ENCODE data around the gene SSU72.
"Not testable (repeated sequence)": the region's sequence is repeated elsewhere in the genome, so short reads cannot be mapped to it uniquely, and the experiment has no call there.

Gene SSU72

DNA sequence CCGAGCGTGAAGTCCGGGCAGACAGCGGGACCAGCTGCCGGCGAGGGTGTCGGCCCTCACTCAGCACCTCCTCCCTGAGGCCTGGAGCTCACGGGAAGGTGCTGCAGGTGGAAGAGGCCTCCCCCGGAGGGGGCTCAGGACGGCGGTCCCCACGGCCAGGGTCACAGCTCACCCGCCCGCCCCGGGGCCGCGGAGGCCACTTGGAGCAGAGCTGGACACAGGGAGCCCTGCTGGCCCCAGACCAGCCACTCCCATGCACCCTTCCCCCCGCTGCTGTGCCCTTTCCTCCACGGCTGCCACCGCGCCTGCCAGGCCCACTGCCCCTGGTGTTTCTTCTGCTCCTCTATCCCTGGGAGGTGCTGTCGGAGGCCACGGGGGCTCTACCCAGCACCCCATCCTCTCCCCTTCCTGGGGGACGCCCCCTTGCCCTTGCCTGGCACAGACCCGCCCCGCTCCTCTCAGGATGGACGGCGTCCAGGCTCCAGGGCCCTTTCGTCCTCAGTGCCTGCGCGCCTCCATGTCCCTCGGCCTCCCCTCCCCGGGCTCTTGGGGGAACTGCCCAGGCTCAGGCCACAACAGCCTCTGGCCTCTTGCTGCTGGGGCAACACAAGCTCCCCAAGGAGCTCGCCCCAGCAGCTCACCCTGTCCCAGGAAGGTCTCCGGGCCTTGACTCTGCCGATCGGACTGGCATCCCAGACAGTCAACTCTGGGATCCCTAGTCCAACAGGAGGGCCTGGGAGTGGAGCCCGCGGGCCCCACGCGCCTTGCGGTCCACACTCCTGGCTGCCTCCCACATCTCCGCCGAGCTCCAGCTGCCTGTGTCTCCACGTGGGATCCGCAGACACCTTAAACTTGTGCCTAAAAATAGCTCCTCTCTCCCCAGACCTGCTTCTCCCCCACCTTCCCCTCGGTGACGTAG is 38.4 kb downstream of the SSU72 start:
- Histone ChIP-seq H3K9ac (no peak overlapping the region), H3K27ac (no peak overlapping the region), H3K4me1 (peaks cover 0 to 26% (median 15%) of the 10 kb centered on the region in 10 experiments; a peak in 16 of 20 replicates), H4K20me1 (peaks cover 7 to 78% (median 40%) of the 10 kb centered on the region in 11 experiments; a peak in 21 of 22 replicates), H3K4me3 (no peak overlapping the region), H3K9me3 (replicated peaks in 1 of 11) (peaks cover 6 to 11% (median 8%) of the 10 kb centered on the region in 11 experiments; a peak in 19 of 22 replicates), H3K27me3 (peaks cover 19 to 33% (median 28%) of the 10 kb centered on the region in 11 experiments), H3K4me2 (no peak overlapping the region), H3K36me3 (peaks cover 6 to 25% (median 10%) of the 10 kb centered on the region in 11 experiments; a peak in 21 of 22 replicates)
- no peak for TF ChIP-seq Cebpa-rat (IDR thresholded peaks at IDR 0.05)

DNA sequence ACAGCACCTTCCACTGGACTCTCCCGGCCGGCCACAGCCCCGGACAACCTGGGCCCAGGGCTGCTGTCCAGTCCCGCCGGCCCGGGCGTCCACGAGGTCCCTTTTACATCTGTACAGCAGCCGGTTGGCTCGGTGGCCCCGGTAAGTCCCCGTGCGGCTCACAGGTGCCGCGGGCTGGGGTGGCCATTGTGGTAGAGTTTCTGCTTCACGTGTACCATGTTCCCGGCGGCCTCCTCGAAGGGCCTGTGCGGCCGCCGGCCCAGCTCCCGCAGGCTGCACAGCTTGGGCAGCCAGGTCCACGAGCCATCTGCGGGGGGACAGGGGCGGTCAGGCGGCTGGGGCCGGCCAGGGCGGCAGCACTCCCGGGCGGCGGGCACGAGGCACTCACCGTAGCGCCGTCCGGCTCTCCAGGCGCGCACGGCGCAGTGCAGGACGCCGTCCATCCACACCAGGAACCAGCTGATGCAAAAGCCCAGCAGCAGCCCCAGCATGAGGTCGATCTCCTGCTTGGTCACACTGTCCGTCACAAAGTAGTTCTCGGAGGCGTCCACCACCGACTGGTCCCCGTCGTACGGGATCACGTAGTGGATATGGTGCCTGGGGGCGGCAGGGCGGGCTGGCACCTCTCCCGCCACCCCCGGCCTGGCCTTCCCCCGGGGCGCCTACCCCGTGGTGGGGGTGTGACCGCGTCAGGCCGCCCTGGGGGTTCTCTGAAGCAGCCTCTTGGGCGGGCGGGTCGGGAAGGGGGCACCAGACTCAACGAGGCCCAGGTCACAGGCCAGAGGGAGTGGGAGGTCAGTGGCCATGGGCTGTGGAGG is 39.3 kb downstream of the SSU72 start:
- Histone ChIP-seq H3K9ac (no peak overlapping the region), H3K27ac (no peak overlapping the region), H3K4me3 (no peak overlapping the region), H3K27me3 (peaks cover 11 to 24% (median 20%) of the 10 kb centered on the region in 11 experiments), H3K4me2 (no peak overlapping the region), H3K4me1 (peaks cover 0 to 19% (median 13%) of the 10 kb centered on the region in 10 experiments; a peak in 14 of 20 replicates), H3K9me3 (replicated peaks in 1 of 11) (peaks cover 12 to 17% (median 14%) of the 10 kb centered on the region in 11 experiments; a peak in 20 of 22 replicates), H4K20me1 (peaks cover 0 to 70% (median 33%) of the 10 kb centered on the region in 11 experiments; a peak in 17 of 22 replicates), H3K36me3 (peaks cover 7 to 27% (median 11%) of the 10 kb centered on the region in 11 experiments; a peak in 19 of 22 replicates)
- no peak for TF ChIP-seq Cebpa-rat (IDR thresholded peaks at IDR 0.05)

DNA sequence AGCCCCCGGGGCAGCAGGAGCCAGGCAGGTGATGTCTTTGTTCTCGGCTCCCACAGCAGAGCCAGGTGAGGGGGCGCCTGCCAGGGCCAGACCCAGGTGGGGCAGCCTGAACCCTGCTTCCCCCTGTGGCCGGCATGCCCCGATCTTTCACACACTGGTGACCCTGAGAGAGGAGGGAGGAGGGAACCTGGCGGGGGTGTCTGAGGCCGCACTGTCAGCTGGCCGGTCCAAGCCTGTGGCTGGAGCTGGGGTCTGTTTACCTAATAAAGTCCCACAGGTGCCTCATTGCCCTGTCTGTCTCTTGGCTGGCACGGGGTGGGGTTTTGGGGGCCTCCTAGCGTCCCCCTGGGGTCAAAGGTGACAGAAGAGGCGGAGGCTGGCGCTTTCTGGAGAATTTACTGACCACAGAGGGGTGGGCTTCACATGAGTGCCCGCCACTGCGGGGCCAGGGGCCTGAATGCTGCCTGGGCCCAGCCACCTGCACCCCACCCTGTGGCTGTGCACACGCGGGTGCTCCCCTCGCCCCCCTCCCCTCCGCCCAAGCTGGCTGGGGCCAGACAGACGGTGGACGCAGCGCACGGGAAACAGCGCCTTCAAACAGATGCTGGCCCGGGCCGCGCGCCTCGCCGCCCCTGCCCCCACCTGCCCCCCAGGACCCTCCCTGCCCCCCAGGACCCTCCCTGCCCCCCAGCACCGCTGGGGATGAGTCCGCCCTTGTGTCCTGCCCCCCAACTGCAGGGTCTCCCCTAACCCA is 40.1 kb downstream of the SSU72 start:
- no peak overlapping the region for H3K27ac ChIP-seq
- H3K4me3 ChIP-seq: no peak overlapping the region
- no peak for TF ChIP-seq Cebpa-rat (IDR thresholded peaks at IDR 0.05)

DNA sequence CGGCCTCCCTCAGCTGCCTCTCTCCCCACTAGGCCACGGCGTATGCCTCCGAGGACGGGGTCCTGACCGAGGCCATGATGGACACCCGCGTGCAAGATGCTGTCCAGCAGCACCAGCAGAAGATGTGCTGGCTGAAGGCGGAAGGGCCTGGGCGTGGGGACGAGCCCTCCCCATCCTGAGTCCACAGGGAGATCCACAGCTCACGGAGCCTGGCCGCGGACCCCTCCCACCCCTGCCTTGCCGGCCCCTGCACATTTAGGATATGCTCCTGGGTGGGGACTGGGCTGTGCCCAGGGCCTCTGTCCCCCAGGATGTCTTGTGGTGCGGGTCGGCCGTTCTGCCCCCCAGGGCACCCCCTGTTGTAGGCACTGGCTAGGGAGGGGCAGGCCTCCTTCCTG is 40.8 kb downstream of the SSU72 start:
- H3K4me3 ChIP-seq, H3K9ac ChIP-seq, H3K27ac ChIP-seq: not testable (repeated sequence)
- Histone ChIP-seq H4K20me1 (peaks cover 0 to 75% (median 33%) of the 10 kb centered on the region in 11 experiments; a peak in 16 of 22 replicates), H3K27me3 (peaks cover 3 to 12% (median 8%) of the 10 kb centered on the region in 11 experiments; a peak in 19 of 22 replicates), H3K36me3 (peaks cover 21 to 42% (median 26%) of the 10 kb centered on the region in 11 experiments), H3K9me3 (replicated peaks in 1 of 11) (peaks cover 12 to 26% (median 21%) of the 10 kb centered on the region in 11 experiments; a peak in 20 of 22 replicates), H3K4me1 (peaks cover 0 to 15% (median 10%) of the 10 kb centered on the region in 10 experiments; a peak in 13 of 20 replicates), H3K4me2 (peak overlapping the region in 6 of 11 experiments; percentile 22 to 48 (median 38); a peak in 7 of 22 replicates)

More for the DNA sequence above, 40.1 kb downstream of the SSU72 start:
- peaks cover 10 to 19% (median 15%) of the 10 kb centered on the region in 11 experiments for H3K27me3 ChIP-seq
- peaks cover 12 to 25% (median 21%) of the 10 kb centered on the region in 11 experiments; a peak in 20 of 22 replicates for H3K9me3 ChIP-seq (replicated peaks in 1 of 11)
- H3K9ac ChIP-seq: 0 out of 22 replicates have a peak overlapping the region, but pooled peaks of 1 of the 11 experiments have one; percentile 37
- peak overlapping the region in 6 of 11 experiments; percentile 22 to 48 (median 38); a peak in 10 of 22 replicates for H3K4me2 ChIP-seq
- peaks cover 0 to 75% (median 37%) of the 10 kb centered on the region in 11 experiments; a peak in 17 of 22 replicates for H4K20me1 ChIP-seq
- H3K4me1 ChIP-seq: peaks cover 0 to 19% (median 13%) of the 10 kb centered on the region in 10 experiments; a peak in 14 of 20 replicates
- peaks cover 15 to 35% (median 19%) of the 10 kb centered on the region in 11 experiments for H3K36me3 ChIP-seq

DNA sequence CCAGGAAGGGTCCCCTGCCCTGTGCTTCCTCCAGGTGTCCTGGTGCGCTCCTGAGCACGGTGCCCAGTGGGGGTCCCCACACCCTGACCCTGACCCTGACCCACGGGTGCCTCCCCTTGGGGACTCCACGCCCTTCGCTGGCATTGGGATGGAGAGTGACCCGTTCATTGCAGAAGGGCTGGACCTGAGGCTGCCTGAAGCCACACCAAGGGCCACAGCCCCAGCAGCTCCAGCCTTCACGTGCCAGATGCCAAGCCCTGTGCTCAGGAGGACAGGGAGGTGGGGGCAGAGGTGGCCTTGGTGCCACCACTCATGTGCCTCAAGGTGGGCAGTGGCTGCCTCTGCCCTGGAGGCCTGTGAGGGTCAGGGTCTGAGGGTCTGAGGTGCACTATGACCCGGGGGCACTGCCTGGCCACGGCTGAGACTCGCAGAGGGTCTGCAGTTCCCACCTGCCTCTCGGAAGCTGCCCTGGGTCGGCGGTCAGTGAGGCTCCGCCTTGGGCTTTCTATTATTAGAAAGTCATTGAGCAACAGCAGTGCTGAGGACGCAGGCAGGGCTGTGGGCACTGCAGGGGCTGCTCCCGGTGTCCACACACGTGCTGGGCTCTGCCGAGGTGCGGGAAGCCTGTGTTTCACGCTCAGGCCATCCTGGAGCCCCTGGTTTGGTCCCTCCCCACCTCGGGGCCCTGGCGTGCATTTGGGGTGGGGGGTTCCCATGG is 41.3 kb downstream of the SSU72 start:
- H3K4me3 ChIP-seq, H3K27ac ChIP-seq, H3K9ac ChIP-seq, H3K27me3 ChIP-seq, H3K4me2 ChIP-seq: not testable (repeated sequence)
- H3K36me3 ChIP-seq: peaks cover 27 to 47% (median 32%) of the 10 kb centered on the region in 11 experiments
- peaks cover 0 to 15% (median 10%) of the 10 kb centered on the region in 10 experiments; a peak in 13 of 20 replicates for H3K4me1 ChIP-seq
- peaks cover 0 to 73% (median 29%) of the 10 kb centered on the region in 11 experiments; a peak in 16 of 22 replicates for H4K20me1 ChIP-seq
- H3K9me3 ChIP-seq (replicated peaks in 1 of 11): peaks cover 12 to 26% (median 21%) of the 10 kb centered on the region in 11 experiments; a peak in 20 of 22 replicates

DNA sequence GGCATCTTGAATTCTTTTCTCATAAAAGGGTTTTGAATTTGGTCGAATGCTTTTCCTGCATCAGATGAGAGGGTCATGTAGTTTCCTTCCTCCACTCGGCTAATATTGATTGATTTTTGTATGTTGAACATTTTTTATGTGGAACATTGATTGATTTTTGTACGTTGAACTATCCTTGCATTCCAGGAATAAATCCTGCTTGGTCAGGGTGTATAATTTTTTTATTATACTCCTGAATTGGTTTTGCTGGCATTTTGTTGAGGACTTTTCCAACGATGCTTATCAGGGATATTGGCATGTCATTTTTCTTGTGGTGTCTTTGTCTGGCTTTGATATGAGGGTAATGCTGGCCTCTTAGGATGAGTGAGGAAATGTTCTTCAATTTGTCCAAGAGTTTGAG is 42.7 kb downstream of the SSU72 start:
- TF ChIP-seq Cebpa-rat (IDR thresholded peaks at IDR 0.05): no peak

DNA sequence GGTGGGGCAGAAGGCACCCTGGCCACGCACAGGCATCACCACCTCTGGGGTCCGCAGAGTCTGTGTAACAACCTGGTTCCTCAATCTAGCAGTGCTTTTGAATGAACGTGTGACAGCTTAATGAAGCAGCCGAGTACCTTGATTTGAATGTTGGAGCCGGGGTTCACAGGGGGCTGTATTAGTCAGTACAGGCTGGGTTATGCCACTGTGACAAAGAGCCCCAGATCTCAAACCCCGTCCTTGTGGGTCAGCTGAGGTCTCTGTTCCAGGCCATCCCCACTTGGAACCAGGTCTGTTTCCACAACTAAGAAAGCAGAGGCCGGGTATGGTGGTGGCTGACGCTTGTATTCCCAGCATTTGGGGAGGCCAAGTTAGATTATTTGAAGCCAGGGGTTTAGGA is 44.7 kb downstream of the SSU72 start:
- TF ChIP-seq Cebpa-rat (IDR thresholded peaks at IDR 0.05): no peak
- H4K20me1 ChIP-seq: peaks cover 0 to 48% (median 14%) of the 10 kb centered on the region in 11 experiments; a peak in 13 of 22 replicates
- no peaks in the 10 kb centered on the region for H3K27me3 ChIP-seq
- H3K4me3 ChIP-seq: no peak overlapping the region
- H3K9ac ChIP-seq: no peak overlapping the region
- H3K4me2 ChIP-seq: no peak overlapping the region
- peaks cover 12 to 26% (median 21%) of the 10 kb centered on the region in 11 experiments; a peak in 20 of 22 replicates for H3K9me3 ChIP-seq (replicated peaks in 1 of 11)
- H3K4me1 ChIP-seq: peaks cover 0 to 15% (median 10%) of the 10 kb centered on the region in 10 experiments; a peak in 13 of 20 replicates
- no peak overlapping the region for H3K27ac ChIP-seq
- peaks cover 52 to 80% (median 63%) of the 10 kb centered on the region in 11 experiments for H3K36me3 ChIP-seq

More for the DNA sequence above, 42.7 kb downstream of the SSU72 start:
- Histone ChIP-seq H3K9me3 (replicated peaks in 1 of 11) (peaks cover 12 to 26% (median 21%) of the 10 kb centered on the region in 11 experiments; a peak in 20 of 22 replicates), H3K27ac (no peak overlapping the region), H3K36me3 (peaks cover 40 to 61% (median 45%) of the 10 kb centered on the region in 11 experiments), H3K4me2 (no peak overlapping the region), H3K27me3 (no peaks in the 10 kb centered on the region), H3K4me3 (no peak overlapping the region), H3K4me1 (peaks cover 0 to 15% (median 10%) of the 10 kb centered on the region in 10 experiments; a peak in 13 of 20 replicates), H4K20me1 (peaks cover 0 to 59% (median 19%) of the 10 kb centered on the region in 11 experiments; a peak in 15 of 22 replicates), H3K9ac (no peak overlapping the region)
